HG02588 (cell line): ENCODE results near the gene ARHGAP12.
"Not testable (repeated sequence)": the region's sequence is repeated elsewhere in the genome, so short reads cannot be mapped to it uniquely, and the experiment has no call there.

Experiments used
- ATAC-seq: cut with Tn5 transposase; IDR thresholded peaks from one replicate; pipeline ENCODE4 v1.9.1; 2021; ENCODE audit warnings: mild to moderate bottlenecking, moderate library complexity; ENCODE audit not compliant: unreplicated experiment

Gene ARHGAP12

GRCh38 chr10:31773749-31774298, 154.8 kb downstream of the ARHGAP12 start:
- ATAC-seq, result no peak

- ATAC-seq, result no peak
Measured at GRCh38 chr10:31771331-31771831, 157.2 kb downstream of the ARHGAP12 start.

GRCh38 chr10:31770307-31770902, 158.2 kb downstream of the ARHGAP12 start:
- no peak for ATAC-seq

GRCh38 chr10:31769564-31769963, 159.1 kb downstream of the ARHGAP12 start:
- no peak for ATAC-seq

- ATAC-seq, result not testable (repeated sequence)
Measured at GRCh38 chr10:31768935-31769334, 159.7 kb downstream of the ARHGAP12 start.

- no peak for ATAC-seq
Measured at GRCh38 chr10:31768467-31768866, 160.2 kb downstream of the ARHGAP12 start.

- no peak for ATAC-seq
Measured at GRCh38 chr10:31765541-31765940, 163.1 kb downstream of the ARHGAP12 start.

- no peak for ATAC-seq
Measured at GRCh38 chr10:31762316-31762715, 166.3 kb downstream of the ARHGAP12 start.

GRCh38 chr10:31761156-31761555, 167.5 kb downstream of the ARHGAP12 start:
- no peak for ATAC-seq

- ATAC-seq, result no peak
Measured at GRCh38 chr10:31760674-31761081, 168.0 kb downstream of the ARHGAP12 start.

- peak; percentile 96 for ATAC-seq
Measured at GRCh38 chr10:31759799-31760626, 168.6 kb downstream of the ARHGAP12 start.

GRCh38 chr10:31759124-31759798, 169.4 kb downstream of the ARHGAP12 start:
- ATAC-seq, result no peak

- no peak for ATAC-seq
Measured at GRCh38 chr10:31758495-31758894, 170.1 kb downstream of the ARHGAP12 start.

GRCh38 chr10:31757831-31758230, 170.8 kb downstream of the ARHGAP12 start:
- ATAC-seq, result no peak

- ATAC-seq, result no peak
Measured at GRCh38 chr10:31757386-31757791, 171.2 kb downstream of the ARHGAP12 start.

- ATAC-seq, result no peak
Measured at GRCh38 chr10:31756729-31757110, 171.9 kb downstream of the ARHGAP12 start.

- no peak for ATAC-seq
Measured at GRCh38 chr10:31756101-31756728, 172.4 kb downstream of the ARHGAP12 start.
